Liver (tissue), 3 donors: Measurements from ENCODE around the gene TCEAL1.

Experiments
- GABPA ChIP-seq, 2 donors: IDR thresholded peaks in 1 of 2; conservative IDR thresholded peaks in 1 of 2; 2 replicates each; pipeline ENCODE4 v1.6.1; 2016; ENCODE audit warnings: antibody characterized with exemption in 2 of 2, mild to moderate bottlenecking in 1 of 2, moderate library complexity in 1 of 2
- TF ChIP-seq, protein P1 (sequence below): fragments of 150-350 bp; IDR thresholded peaks from 2 replicates; pipeline ENCODE4 v1.5.1; 2017; ENCODE audit warnings: improper control_type of control experiment, low read depth, low read length; ENCODE audit not compliant: missing input control
- TF ChIP-seq, protein P2 (sequence below): IDR thresholded peaks from 2 replicates; pipeline ENCODE4 v1.6.1; 2016; ENCODE audit warnings: antibody characterized with exemption, mild to moderate bottlenecking
- donor health status: healthy.
- donor health status: healthy.

DNA sequence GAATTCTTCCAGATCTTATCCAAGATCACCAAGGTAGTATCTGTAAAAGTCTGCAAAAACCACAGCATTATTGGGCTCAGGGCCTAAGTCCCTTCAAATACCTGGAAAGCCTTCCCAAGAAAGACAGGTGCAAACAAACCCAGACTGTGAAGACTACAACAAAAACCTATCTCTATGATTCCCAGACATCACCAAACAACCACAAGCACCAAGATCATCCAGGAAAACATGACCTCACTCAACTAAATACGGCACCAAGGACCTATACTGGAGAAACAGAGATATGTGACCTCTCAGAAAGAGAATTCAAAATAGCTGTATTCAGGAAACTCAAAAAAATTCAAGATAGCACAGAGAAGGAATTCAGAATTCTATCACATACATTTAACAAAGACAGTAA, 15.3 kb downstream of the TCEAL1 start:
- TF ChIP-seq, protein P1, sequence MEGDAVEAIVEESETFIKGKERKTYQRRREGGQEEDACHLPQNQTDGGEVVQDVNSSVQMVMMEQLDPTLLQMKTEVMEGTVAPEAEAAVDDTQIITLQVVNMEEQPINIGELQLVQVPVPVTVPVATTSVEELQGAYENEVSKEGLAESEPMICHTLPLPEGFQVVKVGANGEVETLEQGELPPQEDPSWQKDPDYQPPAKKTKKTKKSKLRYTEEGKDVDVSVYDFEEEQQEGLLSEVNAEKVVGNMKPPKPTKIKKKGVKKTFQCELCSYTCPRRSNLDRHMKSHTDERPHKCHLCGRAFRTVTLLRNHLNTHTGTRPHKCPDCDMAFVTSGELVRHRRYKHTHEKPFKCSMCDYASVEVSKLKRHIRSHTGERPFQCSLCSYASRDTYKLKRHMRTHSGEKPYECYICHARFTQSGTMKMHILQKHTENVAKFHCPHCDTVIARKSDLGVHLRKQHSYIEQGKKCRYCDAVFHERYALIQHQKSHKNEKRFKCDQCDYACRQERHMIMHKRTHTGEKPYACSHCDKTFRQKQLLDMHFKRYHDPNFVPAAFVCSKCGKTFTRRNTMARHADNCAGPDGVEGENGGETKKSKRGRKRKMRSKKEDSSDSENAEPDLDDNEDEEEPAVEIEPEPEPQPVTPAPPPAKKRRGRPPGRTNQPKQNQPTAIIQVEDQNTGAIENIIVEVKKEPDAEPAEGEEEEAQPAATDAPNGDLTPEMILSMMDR = no peak
- TF ChIP-seq, protein P2, sequence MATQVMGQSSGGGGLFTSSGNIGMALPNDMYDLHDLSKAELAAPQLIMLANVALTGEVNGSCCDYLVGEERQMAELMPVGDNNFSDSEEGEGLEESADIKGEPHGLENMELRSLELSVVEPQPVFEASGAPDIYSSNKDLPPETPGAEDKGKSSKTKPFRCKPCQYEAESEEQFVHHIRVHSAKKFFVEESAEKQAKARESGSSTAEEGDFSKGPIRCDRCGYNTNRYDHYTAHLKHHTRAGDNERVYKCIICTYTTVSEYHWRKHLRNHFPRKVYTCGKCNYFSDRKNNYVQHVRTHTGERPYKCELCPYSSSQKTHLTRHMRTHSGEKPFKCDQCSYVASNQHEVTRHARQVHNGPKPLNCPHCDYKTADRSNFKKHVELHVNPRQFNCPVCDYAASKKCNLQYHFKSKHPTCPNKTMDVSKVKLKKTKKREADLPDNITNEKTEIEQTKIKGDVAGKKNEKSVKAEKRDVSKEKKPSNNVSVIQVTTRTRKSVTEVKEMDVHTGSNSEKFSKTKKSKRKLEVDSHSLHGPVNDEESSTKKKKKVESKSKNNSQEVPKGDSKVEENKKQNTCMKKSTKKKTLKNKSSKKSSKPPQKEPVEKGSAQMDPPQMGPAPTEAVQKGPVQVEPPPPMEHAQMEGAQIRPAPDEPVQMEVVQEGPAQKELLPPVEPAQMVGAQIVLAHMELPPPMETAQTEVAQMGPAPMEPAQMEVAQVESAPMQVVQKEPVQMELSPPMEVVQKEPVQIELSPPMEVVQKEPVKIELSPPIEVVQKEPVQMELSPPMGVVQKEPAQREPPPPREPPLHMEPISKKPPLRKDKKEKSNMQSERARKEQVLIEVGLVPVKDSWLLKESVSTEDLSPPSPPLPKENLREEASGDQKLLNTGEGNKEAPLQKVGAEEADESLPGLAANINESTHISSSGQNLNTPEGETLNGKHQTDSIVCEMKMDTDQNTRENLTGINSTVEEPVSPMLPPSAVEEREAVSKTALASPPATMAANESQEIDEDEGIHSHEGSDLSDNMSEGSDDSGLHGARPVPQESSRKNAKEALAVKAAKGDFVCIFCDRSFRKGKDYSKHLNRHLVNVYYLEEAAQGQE = no peak
- no peak for TF ChIP-seq GABPA (IDR thresholded peaks at IDR 0.05 in 1 of 2, conservative IDR thresholded peaks at IDR 0.05 in 1 of 2)
